HG03196 (cell line): Measurements from ENCODE around the gene ASH1L.
"Not testable (repeated sequence)": the region's sequence is repeated elsewhere in the genome, so short reads cannot be mapped to it uniquely, and the experiment has no call there.

ENCODE experiments used
- ATAC-seq: cut with Tn5 transposase; IDR thresholded peaks from one replicate; pipeline ENCODE4 v1.9.1; 2021; ENCODE audit not compliant: unreplicated experiment

The ASH1L gene, protein sequence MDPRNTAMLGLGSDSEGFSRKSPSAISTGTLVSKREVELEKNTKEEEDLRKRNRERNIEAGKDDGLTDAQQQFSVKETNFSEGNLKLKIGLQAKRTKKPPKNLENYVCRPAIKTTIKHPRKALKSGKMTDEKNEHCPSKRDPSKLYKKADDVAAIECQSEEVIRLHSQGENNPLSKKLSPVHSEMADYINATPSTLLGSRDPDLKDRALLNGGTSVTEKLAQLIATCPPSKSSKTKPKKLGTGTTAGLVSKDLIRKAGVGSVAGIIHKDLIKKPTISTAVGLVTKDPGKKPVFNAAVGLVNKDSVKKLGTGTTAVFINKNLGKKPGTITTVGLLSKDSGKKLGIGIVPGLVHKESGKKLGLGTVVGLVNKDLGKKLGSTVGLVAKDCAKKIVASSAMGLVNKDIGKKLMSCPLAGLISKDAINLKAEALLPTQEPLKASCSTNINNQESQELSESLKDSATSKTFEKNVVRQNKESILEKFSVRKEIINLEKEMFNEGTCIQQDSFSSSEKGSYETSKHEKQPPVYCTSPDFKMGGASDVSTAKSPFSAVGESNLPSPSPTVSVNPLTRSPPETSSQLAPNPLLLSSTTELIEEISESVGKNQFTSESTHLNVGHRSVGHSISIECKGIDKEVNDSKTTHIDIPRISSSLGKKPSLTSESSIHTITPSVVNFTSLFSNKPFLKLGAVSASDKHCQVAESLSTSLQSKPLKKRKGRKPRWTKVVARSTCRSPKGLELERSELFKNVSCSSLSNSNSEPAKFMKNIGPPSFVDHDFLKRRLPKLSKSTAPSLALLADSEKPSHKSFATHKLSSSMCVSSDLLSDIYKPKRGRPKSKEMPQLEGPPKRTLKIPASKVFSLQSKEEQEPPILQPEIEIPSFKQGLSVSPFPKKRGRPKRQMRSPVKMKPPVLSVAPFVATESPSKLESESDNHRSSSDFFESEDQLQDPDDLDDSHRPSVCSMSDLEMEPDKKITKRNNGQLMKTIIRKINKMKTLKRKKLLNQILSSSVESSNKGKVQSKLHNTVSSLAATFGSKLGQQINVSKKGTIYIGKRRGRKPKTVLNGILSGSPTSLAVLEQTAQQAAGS (N-terminal part only)

DNA sequence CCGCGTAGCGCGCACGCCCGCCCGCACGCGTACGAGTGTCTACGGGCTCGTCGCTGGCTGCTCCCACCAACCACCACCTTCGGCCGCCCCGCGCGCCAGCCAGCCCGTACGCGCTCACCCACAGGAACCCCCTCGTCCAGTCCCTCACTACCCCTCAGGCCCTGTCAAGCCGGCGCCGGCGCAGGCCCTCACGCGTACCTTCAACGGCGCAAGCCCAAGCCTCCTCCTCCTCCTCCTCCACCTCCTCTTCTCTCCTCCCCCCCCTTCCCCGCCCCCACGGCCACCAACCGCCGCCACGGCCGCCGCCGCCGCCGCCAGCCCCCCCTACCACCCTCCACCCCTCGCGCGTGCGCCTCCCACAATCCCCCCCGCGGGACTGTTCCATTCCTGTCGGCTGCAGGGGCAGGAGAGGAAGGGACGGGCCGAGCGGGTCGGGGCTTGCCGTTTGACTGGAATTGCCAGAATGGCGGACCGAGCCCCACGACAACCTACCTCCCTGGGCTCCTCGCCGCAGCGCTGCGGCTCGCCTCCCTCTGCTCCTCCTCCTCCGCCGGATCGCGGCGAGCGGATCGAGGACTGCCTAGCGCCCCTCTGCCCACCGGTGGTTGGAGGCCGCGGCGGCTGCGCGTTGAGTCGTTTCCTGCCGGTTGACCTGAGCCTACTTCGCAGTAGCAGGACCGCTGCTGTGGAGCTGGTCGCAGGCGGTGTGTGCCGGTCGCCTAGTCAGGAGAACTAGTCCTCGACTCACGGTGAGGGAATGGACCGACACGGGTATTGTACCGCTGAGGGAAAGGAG lies at the start of gene ASH1L:
ASH1L (minus strand) TSS at position 223 of the 796 bp plus-strand sequence. CDS start 41,284 bp downstream, outside the sequence.
- peak; percentile 70 for ATAC-seq

DNA sequence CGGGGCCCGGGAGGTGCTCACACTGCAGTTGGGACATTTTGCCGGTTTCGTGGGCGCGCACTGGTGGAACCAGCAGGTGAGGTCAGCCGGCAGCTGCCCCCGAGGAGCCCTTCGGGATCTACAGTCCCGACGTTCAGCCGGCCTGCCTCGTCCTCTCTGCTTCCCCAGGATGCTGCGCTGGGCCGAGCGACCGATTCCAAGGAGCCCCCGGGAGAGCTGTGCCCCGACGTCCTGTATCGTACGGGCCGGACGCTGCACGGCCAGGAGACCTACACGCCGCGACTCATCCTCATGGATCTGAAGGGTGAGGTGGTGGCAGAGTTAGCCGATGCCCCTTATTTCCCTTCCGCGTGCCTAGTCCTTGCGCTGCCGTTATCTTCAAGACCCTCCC lies 47.6 kb upstream of the ASH1L start:
- ATAC-seq = peak; percentile 9

DNA sequence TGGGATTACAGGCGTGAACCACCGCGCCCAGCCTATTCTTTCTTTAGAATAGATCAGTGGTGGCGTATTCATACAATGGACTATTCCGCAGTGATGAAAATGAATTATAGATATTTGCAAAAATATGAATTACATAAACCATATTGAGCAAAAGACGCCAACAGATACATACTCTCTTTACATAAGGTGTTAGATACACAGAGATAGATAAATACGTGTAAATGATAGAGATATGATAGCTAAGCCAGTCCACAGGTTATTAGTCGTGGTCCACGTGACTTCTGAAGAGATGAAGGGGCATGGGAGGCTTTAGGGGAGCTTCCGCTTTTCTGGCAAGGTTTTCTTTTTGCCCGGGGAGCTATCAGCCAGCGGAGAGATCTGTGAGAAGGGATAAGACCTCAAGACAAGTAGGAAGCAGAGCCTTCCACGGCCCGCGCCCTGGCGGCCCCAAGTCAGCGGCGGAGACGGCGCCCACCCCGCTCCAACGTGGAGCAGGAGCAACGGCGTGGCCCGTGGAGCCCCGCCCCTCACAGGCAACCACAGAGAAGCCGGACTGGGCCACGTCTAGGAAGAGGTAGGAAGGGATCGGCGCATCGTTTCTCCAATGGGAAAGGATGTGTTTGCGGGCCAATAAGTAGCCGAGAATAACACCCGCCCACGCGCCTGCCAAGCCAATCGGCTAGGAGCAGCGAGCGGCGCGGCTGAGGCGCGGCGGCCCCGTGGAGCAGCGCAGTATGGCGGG lies 47.1 kb upstream of the ASH1L start, which contains the start of gene MSTO1:
MSTO1 (plus strand) TSS at position 704 of the 742 bp plus-strand sequence; CDS start at position 735, 31 bp downstream.
- ATAC-seq = peak; percentile 83

DNA sequence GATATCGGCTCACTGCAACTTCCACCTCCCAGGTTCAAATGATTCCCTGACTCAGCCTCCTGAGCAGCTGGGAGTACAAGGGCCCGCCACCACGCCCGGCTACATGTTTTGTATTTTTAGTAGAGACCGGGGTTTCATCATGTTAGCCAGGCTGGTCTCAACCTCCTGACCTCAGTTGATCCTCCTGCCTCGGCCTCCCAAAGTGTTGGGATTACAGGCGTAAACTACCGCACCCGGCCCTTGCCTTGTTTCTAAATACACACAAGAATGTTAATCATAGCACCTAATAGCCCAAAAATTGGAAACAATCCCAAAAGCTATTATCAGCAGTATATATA lies 46.3 kb upstream of the ASH1L start:
- ATAC-seq = no peak

DNA sequence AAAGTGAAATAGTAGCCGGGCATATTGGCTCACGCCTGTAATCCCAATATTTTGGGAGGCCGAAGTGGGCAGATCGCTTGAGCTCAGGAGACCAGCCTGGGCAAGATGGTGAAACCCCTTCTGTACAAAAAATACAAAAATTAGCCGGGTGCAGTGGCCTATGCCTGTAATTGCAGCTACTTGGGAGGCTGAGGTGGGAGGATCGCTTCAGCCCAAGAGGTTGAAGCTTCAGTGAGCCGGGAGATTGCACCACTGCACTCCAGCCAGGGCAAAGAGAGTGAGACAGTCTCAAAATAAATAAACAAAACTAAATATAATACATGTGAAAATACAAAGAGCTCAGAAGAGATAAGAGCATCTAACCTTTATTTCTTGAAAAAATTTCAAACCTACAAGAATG lies 45.1 kb upstream of the ASH1L start:
- no peak for ATAC-seq

DNA sequence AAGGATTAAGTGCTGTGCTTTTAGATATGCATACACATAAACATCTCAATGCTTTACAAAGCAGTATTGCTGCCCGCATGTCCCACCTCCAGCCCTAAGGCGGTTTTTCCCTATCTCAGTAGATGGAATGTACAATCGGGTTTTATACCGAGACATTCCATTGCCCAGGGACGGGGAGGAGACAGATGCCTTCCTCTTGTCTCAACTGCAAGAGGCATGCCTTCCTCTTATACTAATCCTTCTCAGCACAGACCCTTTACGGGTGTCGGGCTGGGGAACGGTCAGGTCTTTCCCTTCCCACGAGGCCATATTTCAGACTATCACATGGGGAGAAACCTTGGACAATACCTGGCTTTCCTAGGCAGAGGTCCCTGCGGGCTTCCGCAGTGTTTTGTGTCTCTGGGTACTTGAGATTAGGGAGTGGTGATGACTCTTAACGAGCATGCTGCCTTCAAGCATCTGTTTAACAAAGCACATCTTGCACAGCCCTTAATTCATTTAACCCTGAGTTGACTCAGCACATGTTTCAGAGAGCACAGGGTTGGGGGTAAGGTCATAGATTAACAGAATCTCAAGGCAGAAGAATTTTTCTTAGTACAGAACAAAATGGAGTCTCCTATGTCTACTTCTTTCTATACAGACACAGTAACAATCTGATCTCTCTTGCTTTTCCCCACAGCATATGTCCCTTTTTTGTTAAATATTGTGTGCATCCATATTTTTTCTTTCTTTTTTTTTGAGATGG lies 37.4 kb upstream of the ASH1L start:
- not testable (repeated sequence) for ATAC-seq

DNA sequence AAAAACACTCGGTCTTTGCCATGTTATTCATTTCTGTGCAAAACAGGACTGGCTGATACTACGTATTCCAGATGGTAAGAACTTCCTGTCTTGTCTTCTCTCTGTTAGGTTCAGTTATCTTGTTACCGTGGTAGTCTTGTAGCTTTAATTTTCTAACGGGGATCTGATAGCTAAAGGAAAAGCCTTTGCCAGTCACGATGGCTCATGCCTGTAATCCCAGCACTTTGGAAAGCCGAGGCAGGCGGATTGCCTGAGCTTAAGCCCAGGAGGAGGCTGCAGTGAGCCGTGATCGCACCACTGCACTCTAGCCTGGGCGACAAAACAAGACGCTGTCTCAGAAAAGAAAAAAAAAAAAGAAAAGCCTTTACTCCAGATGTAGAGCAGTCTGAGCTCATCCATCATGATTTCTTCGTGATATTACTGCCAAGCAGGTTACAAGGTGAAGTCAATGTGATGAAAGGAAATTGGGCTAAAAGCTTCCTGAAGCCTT lies 36.3 kb upstream of the ASH1L start:
- no peak for ATAC-seq

DNA sequence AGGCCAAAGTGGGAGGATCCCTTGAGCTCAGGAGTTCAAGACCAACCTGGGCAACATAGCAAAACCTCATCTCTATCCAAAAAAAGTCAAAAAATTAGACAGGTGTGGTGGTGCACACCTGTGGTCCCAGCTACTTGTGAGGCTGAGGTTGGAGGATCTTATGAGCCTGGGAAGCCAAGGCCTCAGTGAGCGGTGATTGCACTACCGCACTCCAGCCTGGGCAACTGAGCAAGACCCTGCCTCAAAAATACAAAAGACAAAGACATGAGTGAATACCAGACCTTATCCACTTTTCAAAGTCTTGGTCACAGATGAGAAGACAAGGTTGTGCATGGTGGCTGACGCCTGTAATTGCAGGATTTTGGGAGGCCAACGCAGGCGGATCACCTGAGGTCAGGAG lies 34.3 kb upstream of the ASH1L start:
- no peak for ATAC-seq

DNA sequence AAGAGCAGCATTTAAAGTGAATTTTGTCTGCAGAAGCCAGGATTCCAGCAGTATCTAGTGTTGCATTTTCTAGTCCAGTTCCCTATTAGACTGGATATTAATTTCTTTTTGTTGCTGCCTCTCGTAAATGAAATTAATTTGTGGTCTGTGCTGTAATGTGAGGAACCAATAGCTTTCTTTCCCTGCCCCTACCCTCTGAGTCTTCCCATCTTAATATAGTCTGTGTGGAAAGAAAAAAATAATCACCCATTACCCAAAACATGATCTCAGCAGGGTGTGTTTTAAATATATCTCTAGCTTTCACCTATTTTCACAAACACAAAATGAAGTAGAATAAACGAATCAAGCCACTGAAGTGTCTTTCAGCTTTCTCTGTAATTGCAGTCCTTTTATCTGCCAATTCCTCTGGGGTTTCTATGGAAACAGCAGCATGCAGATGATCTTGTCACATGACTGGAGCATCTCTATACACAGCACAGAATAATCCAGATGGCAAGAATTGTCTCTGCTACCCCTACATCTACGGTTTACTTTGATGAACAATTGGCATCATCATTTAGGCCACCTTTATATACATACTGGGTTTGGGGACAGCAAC lies 33.4 kb upstream of the ASH1L start:
- not testable (repeated sequence) for ATAC-seq

DNA sequence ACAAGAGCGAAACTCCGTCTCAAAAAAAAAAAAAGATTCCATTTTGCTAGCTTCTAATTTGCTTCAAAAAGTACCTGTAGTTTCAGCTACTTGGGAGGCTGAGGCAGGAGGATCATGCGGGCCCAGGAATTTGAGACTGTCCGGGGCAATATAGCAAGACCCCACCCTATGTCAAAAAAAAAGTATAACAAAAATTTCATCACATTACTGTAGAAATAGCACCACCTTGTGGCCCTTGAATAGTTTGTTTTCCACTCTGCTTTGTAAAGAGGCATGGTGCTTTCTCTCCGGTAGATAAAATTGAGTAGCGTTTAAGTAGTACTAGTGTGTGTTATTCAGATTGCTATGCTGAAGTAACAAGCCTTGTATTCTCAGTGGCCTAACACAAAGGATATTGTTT lies 29.2 kb upstream of the ASH1L start:
- ATAC-seq = no peak

DNA sequence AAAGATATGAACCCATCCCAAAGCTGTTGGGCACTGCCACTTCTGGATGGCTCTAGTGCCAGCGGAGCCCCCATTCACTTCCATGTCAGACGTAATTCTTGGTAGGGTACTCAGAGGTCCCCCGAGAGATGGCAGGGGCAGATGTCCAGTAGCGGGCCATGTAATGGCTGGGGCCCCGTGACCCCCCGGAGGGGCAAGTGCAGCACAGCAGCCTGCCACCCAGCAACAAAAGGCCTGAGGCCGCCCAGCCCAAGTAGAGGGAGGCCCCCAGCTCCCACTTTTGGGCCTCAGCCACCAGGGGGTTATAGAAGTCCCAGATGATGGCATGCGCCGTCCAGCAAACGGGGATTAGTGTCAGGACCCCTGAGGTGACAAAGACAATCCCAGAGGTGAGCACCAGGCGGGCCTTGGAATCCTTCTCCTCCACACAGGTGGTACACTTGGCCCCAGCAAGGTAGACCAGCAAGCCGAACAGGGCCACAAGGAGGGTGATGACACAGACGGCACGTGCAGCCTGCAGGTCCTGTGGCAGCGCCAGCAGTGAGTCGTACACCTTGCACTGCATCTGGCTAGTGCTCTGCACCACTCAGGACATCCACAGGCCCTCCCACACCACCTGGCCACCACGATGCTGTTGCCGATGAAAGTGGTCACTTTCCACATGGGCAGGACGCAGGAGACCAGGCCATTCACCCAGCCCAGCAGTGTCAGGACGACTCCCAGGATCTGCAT lies 28.1 kb upstream of the ASH1L start:
- not testable (repeated sequence) for ATAC-seq

DNA sequence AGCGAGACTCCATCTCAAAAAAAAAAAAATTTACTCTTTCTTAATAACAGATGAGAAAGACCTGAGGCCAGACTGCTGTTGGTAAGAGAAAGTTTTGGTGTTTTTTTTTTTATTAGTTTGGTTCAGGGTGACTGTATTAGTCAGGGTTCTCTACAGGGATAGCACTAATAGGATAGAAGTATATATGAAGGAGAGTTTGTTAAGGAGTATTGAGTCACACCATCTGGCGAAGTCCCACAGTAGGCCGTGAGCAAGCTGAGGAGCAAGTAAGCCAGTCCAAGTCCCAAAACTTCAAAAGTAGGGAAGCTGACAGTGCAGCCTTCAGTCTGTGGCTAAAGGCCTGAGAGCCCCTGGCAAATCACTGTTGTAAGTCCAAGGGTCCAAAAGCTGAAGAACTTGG lies 26.7 kb upstream of the ASH1L start:
- ATAC-seq = not testable (repeated sequence)

DNA sequence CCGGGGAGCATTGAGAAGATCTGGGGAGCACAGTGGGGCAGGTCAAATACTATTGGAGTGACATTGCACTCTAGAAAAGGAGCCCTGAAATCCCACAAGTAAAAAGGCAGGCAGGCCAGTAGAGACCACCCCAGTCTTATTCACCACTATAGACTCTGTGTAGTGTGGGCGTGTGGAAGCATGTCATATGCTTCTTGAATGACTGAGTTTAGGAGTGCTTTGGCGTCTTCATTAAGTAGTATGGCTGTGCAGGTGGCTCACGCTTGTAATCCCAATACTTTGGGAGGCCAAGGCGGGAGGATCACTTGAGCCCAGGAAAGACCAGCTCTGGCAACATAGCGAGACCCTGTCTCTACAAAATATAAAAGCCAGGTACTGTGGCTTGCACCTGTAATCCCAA lies 21.2 kb upstream of the ASH1L start:
- not testable (repeated sequence) for ATAC-seq

DNA sequence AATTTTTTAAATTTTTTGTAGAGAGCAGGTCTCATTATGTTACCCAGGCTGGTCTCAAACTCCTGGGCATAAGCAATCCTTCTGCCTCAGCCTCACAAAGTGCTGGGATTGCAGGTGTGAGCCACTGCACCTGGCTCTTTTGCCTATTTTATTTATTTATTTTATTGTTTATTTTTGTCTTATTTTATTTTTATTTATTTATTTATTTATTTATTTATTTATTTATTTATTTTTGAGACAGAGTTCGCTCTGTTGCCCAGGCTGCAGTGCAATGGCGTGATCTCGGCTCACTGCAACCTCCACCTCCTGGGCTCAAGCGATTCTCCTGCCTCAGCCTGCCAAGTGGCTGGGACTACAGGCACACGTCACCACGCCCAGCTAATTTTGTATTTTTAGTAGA lies 13.0 kb upstream of the ASH1L start:
- ATAC-seq = not testable (repeated sequence)

DNA sequence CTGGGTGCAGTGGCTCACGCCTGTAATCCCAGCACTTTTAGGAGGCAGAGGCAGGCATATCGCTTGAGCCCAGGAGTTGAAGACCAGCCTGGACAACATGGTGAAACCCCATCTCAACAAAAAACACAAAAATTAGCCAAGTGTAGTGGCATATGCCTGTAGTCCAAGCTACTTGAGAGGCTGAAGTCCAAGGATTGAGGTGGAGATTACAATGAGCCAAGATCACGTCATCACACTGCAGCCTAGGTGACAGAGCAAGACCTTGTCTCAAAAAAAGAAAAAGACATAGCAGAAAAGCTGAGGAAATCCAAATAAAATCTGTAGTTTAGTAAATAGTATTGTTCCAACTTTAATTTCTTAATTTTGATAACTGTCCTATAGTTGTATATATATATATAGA lies 11.5 kb upstream of the ASH1L start:
- no peak for ATAC-seq

DNA sequence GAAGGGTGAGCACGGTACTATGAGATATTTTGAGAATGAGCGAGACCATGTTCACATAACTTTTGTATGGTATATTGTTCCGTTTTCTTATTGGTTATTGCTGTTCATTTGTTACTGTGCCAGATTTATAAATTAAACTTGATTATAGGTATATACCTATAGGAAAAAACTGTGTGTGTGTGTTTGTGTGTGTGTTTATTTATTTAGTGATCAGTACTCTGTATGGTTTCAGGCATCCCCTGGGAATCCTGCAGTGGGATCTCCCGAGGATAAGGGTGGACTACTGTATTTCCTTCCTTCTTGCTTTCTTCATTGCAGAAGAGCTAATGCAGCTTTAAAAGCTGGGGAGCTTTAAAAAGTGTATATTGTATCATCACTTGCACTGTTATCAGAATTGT lies 8.0 kb upstream of the ASH1L start:
- ATAC-seq = no peak

DNA sequence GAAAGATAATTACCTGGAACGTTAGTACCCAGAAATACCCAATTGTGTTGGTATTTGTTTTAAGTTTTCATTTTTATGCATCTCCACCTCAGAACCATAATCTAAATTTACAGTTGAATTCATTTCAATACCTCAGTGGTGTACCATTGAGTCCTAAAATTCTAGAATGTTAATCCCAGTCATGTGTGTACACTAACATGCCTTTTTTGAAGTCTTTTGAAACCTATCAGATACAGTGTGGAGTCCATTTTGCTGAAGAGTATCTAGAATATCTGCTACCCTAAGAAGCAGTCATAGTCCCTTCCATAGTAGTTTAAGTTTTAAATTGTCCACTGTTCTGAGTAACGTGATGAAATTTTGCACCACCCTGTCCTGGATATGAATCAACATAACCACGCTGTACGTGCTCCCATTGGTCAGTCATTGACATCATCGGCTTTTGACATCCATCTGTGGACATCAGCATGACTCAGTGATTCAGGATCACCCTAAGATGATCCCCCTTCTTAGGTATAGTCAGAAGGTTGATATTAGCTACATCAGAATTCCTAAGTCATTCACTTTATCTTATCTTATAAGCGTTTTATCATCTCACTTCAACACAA lies 7.5 kb upstream of the ASH1L start:
- no peak for ATAC-seq
